PFSK-1 (cell line): ENCODE results near the gene CMIP.

Source experiments
- FOXP2 ChIP-seq: optimal IDR thresholded peaks from 2 replicates; pipeline ENCODE3; 2011; ENCODE audit warnings: borderline replicate concordance, control low read depth, inconsistent platforms; ENCODE audit not compliant: insufficient read depth; ENCODE audit errors: extremely low read length, extremely low read depth
- POLR2AphosphoS5 ChIP-seq: IDR thresholded peaks from 2 replicates; pipeline ENCODE4 v1.6.1; 2012; ENCODE audit warnings: low read depth, mild to moderate bottlenecking, control low read depth, low read length, moderate library complexity
- REST ChIP-seq, 2 experiments: IDR thresholded peaks; 2 replicates each; pipeline versions ENCODE4 v1.6.1 to v1.8.0; 2011 to 2012; ENCODE audit warnings: low read depth in 2 of 2, low read length in 2 of 2, control low read depth in 1 of 2, inconsistent platforms in 1 of 2, mild to moderate bottlenecking in 1 of 2, moderate library complexity in 1 of 2; ENCODE audit not compliant: insufficient read depth in 1 of 2
- SIN3A ChIP-seq: IDR thresholded peaks from 2 replicates; pipeline ENCODE4 v1.6.1; 2012; ENCODE audit warnings: mild to moderate bottlenecking, low read length, moderate library complexity, borderline replicate concordance; ENCODE audit not compliant: insufficient read depth
- TAF1 ChIP-seq: IDR thresholded peaks from 2 replicates; pipeline ENCODE4 v1.6.1; 2012; ENCODE audit warnings: low read length, control low read depth, borderline replicate concordance; ENCODE audit not compliant: insufficient read depth

CMIP gene

GRCh38 chr16:81639931-81640680 is 195.5 kb downstream of the CMIP start:
- TF ChIP-seq POLR2AphosphoS5, result no peak
- TF ChIP-seq REST (IDR thresholded peaks at IDR 0.05; ENCODE audit: insufficient read depth in 1 of 2, low read depth in 2 of 2, low read length in 2 of 2), result no peak
- TF ChIP-seq FOXP2, result no peak
- no peak for TF ChIP-seq SIN3A
- TF ChIP-seq TAF1, result no peak

- TF ChIP-seq SIN3A (no peak), POLR2AphosphoS5 (no peak)
Observed at GRCh38 chr16:81640681-81641070, 196.1 kb downstream of the CMIP start.

GRCh38 chr16:81641395-81642106 is 196.9 kb downstream of the CMIP start:
- no peak for TF ChIP-seq SIN3A
- no peak for TF ChIP-seq TAF1
- no peak for TF ChIP-seq POLR2AphosphoS5
- TF ChIP-seq FOXP2, result no peak
- no peak for TF ChIP-seq REST (IDR thresholded peaks at IDR 0.05; ENCODE audit: insufficient read depth in 1 of 2, low read depth in 2 of 2, low read length in 2 of 2)

GRCh38 chr16:81642107-81642436 is 197.5 kb downstream of the CMIP start:
- TF ChIP-seq REST (IDR thresholded peaks at IDR 0.05; ENCODE audit: insufficient read depth in 1 of 2, low read depth in 2 of 2, low read length in 2 of 2) (no peak), POLR2AphosphoS5 (no peak), TAF1 (no peak), FOXP2 (no peak), SIN3A (no peak)

GRCh38 chr16:81642943-81643342 is 198.3 kb downstream of the CMIP start:
- TF ChIP-seq REST (IDR thresholded peaks at IDR 0.05; ENCODE audit: insufficient read depth in 1 of 2, low read depth in 2 of 2, low read length in 2 of 2) (no peak), FOXP2 (no peak), TAF1 (no peak)
